WTC11 (cell line): ENCODE results near the gene ZKSCAN3.

Experiments used
- CTCF ChIP-seq: fragments of 200-600 bp; IDR thresholded peaks from 2 replicates; pipeline ENCODE4 v1.8.0; 2022; ENCODE audit warnings: antibody characterized with exemption
- JUN ChIP-seq: sonication (generic); formaldehyde crosslinking; IDR thresholded peaks from 2 replicates; pipeline ENCODE4 v1.8.0; 2023; ENCODE audit warnings: mild to moderate bottlenecking, missing genetic modification reagents

GRCh38 chr6:28335564-28336283, 14.0 kb upstream of the ZKSCAN3 start, which contains the start of gene ZSCAN31:
- no peak for TF ChIP-seq JUN (CRISPR knock-in tag)
- no peak for TF ChIP-seq CTCF
